ENCODE results near the gene CD59. TPM values are rescaled to one million over a fixed set of nuclear protein-coding genes. Genes with fewer than 3 reads are reported as not detected.
A peak's percentile ranks its signal among the peaks of the same experiment; 100 is the strongest.

The CD59 gene
- total and polyA plus RNA-seq, 9 donors, result 73.0 to 807 (median 288) TPM

GRCh38 chr11:33722590-33723234, 13.5 kb downstream of the CD59 start:
- H3K4me1 ChIP-seq (ENCODE audit: insufficient read depth), result peaks cover 25% of the 10 kb centered on the region
- no peaks in the 10 kb centered on the region for H3K36me3 ChIP-seq
- H3K27ac ChIP-seq, result peak overlapping the region in 1 of 2 donors; percentile 14
- intact Hi-C loops (cut with DNase I), result no loop called here
- H3K27me3 ChIP-seq, result no peaks in the 10 kb centered on the region
- TF ChIP-seq EP300 (IDR thresholded peaks at IDR 0.05) (no peak), CTCF (IDR thresholded peaks at IDR 0.05) (no peak), POLR2A (IDR thresholded peaks at IDR 0.05) (no peak)
- 81 to 93% (median 83%) methylated on average over 2 of the region's 2 CpGs for WGBS, 3 donors
- H3K9me3 ChIP-seq, result no peaks in the 10 kb centered on the region
- no peak overlapping the region for H3K4me3 ChIP-seq
- DNase-seq, result no peak

GRCh38 chr11:33721984-33722383, 14.2 kb downstream of the CD59 start:
- Histone ChIP-seq H3K9me3 (no peaks in the 10 kb centered on the region), H3K4me3 (no peak overlapping the region), H3K27me3 (no peaks in the 10 kb centered on the region), H3K4me1 (ENCODE audit: insufficient read depth) (peaks cover 25% of the 10 kb centered on the region), H3K36me3 (no peaks in the 10 kb centered on the region), H3K27ac (no peak overlapping the region)
- intact Hi-C loops (cut with DNase I), result no loop called here
- WGBS, 3 donors, result 86 to 93% (median 90%) methylated on average over 5 of the region's 5 CpGs
- no peak for TF ChIP-seq CTCF (IDR thresholded peaks at IDR 0.05)
- no peak for TF ChIP-seq POLR2A (IDR thresholded peaks at IDR 0.05)
- no peak for TF ChIP-seq EP300 (IDR thresholded peaks at IDR 0.05)
- DNase-seq, result no peak

GRCh38 chr11:33721426-33721825, 14.8 kb downstream of the CD59 start:
- H3K9me3 ChIP-seq, result no peaks in the 10 kb centered on the region
- H3K4me1 ChIP-seq (ENCODE audit: insufficient read depth), result peaks cover 25% of the 10 kb centered on the region
- H3K27me3 ChIP-seq, result no peaks in the 10 kb centered on the region
- TF ChIP-seq POLR2A (IDR thresholded peaks at IDR 0.05), result no peak
- no peak overlapping the region for H3K27ac ChIP-seq
- H3K4me3 ChIP-seq, result no peak overlapping the region
- no peak for DNase-seq
- intact Hi-C loops (cut with DNase I), result no loop called here
- 21 to 26% (median 24%) methylated on average over 1 of the region's 1 CpG for WGBS, 3 donors
- H3K36me3 ChIP-seq, result no peaks in the 10 kb centered on the region

DNA sequence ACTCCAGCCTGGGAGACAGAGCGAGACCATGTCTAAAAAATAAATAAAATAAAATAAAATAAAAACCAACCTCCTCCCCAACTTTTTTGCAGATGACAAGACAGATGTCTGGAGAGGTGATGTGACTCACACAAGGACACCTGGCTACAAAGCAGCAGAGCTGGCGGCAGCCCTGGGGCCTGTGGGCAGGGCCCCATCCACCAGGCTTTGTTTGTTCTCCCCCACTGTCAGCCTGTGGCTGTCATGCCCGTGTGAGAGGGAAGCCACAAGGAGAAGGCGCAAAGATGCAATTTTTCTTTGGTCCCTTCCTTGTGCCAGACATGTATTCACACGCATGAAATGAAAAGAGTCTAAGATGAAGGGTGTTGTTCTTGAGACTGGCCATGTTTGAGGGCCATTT, 16.6 kb downstream of the CD59 start:
- intact Hi-C loops (cut with DNase I), result no loop called here
- Histone ChIP-seq H3K27ac (no peak overlapping the region), H3K9me3 (no peaks in the 10 kb centered on the region), H3K4me1 (ENCODE audit: insufficient read depth) (peaks cover 22% of the 10 kb centered on the region), H3K27me3 (no peaks in the 10 kb centered on the region), H3K36me3 (no peaks in the 10 kb centered on the region), H3K4me3 (no peak overlapping the region)
- TF ChIP-seq POLR2A (IDR thresholded peaks at IDR 0.05) (no peak), EP300 (IDR thresholded peaks at IDR 0.05) (no peak), CTCF (IDR thresholded peaks at IDR 0.05) (no peak)
- WGBS, 3 donors, result 86 to 90% (median 87%) methylated on average over 5 of the region's 5 CpGs
- no peak for DNase-seq

GRCh38 chr11:33718440-33718839, 17.8 kb downstream of the CD59 start:
- TF ChIP-seq CTCF (IDR thresholded peaks at IDR 0.05), result no peak
- TF ChIP-seq POLR2A (IDR thresholded peaks at IDR 0.05), result no peak
- no peak for TF ChIP-seq EP300 (IDR thresholded peaks at IDR 0.05)
- Histone ChIP-seq H3K27me3 (no peaks in the 10 kb centered on the region), H3K36me3 (no peaks in the 10 kb centered on the region), H3K9me3 (no peaks in the 10 kb centered on the region), H3K4me3 (no peak overlapping the region), H3K4me1 (ENCODE audit: insufficient read depth) (peaks cover 13% of the 10 kb centered on the region), H3K27ac (no peak overlapping the region)
- no peak for DNase-seq
- WGBS, 3 donors, result 58 to 81% (median 75%) methylated on average over 2 of the region's 2 CpGs
- intact Hi-C loops (cut with DNase I), result no loop called here
